Ramos (cell line): ENCODE data around the gene DPEP3.
"Not testable (repeated sequence)": the region's sequence is repeated elsewhere in the genome, so short reads cannot be mapped to it uniquely, and the experiment has no call there.

Experiments
- in situ Hi-C: fragments of 300-500 bp; cut with MboI; formaldehyde crosslinking; loops from one replicate; pipeline ENCODE4 v1.14.3; 2022; ENCODE audit warnings: low sequenced_read_pairs; ENCODE audit not compliant: unreplicated experiment

The DPEP3 gene

DNA sequence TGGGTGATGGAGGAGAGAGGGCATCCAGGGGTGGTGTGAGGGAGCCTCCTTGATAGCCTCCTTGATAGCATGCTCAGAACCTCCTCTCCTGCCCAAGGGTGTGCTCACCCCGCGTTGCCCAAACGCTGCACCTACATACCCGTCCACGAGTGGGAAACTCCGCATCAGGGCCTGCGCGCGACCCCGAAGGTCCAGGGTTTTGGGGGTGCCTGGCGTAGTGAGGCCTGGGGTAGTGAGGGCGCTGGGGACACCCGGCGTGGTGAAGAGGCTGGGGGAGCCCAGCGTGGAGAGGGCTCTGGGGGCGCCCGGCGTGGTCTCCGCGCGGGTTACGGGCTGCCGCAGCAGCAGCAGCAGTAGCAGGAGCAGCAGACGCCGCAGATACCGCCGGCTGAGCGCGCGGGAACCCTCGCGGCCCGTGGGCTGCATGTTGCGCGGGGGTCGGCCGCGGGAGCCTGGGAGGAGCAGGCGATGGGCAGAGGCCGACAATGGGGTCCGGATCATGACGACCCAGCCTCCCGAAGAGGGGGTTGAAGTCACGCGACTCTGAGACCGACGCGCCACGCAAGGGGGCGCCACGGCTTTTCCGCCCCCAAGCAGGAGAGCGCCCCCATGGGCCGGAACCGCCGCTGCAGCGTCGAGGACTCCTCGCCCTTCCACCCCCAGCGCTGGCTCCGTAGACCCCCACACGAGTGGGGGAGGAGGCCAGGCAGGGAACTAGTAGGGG lies at the start of gene DPEP3:
Gene DPEP3, minus strand, starts transcription at position 545 of the 724 bp plus-strand sequence. Its CDS starts 119 bp downstream, at position 426.
- in situ Hi-C loops = no loop called here

DNA sequence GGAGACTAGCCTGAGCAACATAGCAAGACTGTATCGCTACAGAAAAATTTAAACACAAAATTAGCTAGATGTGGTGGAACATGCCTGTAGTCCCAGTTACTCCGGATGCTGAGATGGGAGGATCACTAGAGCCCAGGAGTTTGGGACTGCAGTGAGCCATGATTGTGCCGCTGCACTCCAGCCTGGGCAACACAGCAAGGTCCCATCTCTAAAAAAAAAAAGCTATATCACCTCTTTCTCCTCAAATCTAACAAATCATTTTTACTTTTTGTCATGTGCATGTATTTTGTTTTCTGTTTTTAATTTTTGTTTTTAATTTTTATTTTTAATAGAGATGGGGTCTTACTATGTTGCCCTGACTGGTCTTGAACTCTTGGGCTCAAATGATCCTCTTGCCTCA lies 48.7 kb upstream of the DPEP3 start:
- in situ Hi-C loops = no loop called here

GRCh38 chr16:68022728-68023537 lies 42.6 kb upstream of the DPEP3 start, which contains the start of the genes DDX28 and DUS2:
Gene DDX28, minus strand, starts transcription at chr16:68023232. Its CDS starts 30 bp downstream, at chr16:68023202.
Gene DUS2, plus strand, starts transcription at chr16:68023284. Its CDS starts 14,740 bp downstream, at chr16:68038024.
- in situ Hi-C loops = no loop called here

- in situ Hi-C loops = no loop called here
Observed at GRCh38 chr16:68022278-68022727, 42.0 kb upstream of the DPEP3 start.

DNA sequence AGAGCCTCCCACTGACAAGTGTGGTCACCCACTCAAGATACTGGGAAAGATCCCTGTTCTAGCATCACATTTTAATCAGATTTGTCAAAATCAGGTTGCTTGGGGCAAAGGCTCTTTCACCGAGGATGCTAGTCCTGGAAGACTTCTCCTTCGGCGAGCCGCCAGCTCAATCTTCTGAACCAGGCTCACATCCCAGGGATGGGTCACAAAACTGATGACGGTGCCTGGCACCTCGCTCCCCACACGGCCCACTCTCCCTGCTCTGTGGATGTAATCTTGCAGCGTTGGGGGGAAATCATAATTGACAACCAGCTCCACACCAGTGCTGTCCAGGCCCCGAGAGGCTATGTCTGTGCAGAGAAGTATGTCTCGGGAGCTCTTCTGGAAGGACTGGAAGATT lies 41.2 kb upstream of the DPEP3 start:
- in situ Hi-C loops = no loop called here

DNA sequence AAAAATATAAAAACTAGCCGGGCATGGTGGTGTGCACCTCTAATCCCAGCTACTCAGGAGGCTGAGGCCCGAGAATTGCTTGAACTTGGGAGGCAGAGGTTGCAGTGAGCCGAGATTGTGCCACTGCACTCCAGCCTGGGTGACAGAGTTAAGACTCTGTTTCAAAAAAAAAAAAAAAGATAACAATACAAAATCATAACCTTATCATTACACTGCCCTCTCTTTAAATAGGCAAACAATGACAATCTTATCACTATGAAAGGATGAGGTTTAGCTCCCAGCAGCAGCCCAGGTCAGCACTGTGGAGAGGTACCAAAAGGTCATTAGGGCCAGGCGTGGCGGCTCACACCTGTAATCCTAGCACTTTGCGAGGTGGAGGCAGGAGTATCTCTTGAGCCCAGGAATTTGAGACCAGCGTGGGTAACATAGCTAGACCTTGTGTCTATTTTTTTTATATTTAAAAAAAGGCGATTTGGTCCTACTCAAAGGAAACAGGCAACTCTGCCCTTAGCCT lies 38.9 kb upstream of the DPEP3 start:
- in situ Hi-C loops = no loop called here

GRCh38 chr16:68015681-68016080 lies 35.4 kb upstream of the DPEP3 start, which contains the start of gene DPEP2NB:
Gene DPEP2NB, minus strand, starts transcription at chr16:68015911. Its CDS starts 141 bp downstream, at chr16:68015770.
- in situ Hi-C loops = no loop called here

- in situ Hi-C loops = no loop called here
Observed at GRCh38 chr16:68013440-68013839, 33.1 kb upstream of the DPEP3 start.

GRCh38 chr16:68009872-68010271 lies 29.6 kb upstream of the DPEP3 start:
- in situ Hi-C loops = not testable (repeated sequence)

GRCh38 chr16:68009157-68009735 lies 28.9 kb upstream of the DPEP3 start:
- in situ Hi-C loops = no loop called here

GRCh38 chr16:68005786-68006286 lies 25.5 kb upstream of the DPEP3 start:
- in situ Hi-C loops = no loop called here

DNA sequence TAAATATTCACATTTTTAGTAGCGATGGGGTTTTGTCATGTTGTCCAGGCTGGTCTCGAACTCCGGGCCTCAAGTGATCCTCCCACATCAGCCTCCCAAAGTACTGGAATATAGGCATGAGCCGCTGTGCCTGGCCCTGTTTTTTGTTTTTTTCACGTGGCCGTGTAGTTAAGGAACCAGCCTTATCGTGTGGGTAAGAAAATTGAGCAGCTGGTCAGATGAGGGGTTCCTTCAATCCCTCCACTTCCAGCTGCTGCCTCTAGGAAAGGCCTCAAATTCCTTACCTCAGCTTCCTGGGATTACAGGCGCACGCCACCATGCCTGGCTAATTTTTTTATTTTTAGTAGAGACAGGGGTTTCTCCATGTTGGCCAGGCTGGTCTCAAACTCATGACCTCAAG lies 24.9 kb upstream of the DPEP3 start:
- in situ Hi-C loops = no loop called here

DNA sequence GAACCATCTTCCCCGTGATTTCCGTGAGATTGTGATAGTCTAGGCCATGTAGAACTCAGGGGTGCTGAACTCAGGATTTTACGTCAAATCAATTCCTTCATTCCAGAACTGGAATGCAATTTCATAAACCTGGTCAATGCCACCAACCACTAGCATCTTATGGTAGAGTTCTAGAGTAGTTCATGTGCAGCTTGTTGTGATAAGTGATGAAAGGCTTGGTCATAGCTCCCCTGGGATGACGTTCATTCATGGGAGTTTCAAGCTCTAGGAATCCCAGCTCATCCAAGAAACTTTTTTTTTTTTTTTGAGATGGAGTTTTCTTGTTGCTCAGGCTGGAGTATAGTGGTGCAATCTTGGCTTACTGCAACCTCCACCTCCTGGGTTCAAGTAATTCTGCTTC lies 22.7 kb upstream of the DPEP3 start:
- in situ Hi-C loops = no loop called here

DNA sequence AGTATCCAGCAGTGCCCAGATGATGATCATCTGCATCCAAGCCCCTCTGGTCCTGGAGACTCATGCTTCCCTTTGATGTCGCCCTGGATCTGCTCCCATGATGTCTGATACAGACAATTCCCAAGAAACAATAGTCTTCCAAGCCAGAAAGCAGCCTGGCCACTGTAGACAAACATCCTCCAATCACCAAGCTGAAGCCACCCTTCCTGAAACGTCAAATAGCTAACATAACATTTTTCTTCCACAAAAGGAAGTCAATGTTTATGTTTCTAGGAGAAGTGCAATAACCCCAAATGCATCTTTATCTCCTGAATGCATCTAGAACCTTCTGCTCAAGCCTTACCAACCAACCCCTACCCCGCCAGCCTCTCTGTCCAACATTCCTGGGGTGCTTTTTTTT lies 20.2 kb upstream of the DPEP3 start:
- in situ Hi-C loops = no loop called here

DNA sequence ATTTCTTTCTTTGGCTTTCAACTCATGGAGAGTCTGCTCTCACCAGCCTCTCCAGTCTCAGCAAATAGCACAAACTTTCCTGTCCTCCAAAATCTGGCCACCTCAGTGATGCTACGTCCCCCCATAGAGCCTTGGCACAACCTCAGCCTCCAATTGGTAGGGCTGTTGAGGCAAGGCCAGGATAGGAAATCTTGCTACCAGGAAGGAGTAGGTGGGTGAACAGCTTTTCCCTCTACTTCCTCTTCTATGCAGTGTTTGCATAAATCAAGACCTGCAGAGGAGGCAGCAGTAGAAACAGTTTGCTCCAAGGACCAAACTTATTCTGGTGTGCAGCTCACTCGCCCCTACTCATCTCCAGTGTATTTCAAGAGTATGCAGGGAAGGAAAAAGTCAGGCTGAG lies 19.7 kb upstream of the DPEP3 start:
- in situ Hi-C loops = loop anchor here (10.0 kb wide), 1 partner anchor 235 kb away; the partner anchor contains the start of gene ESRP2

DNA sequence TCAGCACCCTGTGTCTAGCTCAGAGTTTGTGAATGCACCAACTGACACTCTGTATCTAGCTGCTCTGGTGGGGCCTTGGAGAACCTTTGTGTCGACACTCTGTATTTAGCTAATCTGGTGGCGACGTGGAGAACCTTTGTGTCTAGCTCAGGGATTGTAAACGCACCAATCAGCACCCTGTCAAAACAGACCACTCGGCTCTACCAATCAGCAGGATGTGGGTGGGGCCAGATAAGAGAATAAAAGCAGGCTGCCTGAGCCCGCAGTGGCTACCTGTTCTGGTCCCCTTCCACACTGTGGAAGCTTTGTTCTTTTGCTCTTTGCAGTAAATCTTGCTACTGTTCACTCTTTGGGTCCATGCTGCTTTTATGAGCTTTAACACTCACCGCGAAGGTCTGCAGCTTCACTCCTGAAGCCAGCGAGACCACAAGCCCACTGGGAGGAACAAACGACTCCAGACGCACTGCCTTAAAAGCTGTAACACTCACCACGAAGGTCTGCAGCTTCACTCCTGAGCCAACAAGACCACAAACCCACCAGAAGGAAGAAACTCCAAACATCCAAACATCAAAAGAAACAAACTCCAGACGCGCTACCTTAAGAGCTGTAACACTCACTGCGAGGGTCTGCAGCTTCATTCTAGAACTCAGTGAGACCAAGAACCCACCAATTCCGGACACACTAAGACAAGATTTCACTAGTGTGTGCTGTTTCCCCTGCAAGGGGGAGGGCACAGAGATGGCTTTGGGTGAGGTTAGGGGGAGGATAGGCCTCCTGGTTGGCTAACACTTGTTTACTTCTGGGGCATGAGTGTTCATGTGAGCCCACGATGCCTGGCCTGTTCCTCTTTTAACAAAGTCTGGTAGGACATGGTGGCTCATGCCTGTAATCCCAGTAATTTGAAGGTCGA lies 18.7 kb upstream of the DPEP3 start, which contains the start of gene DPEP2:
Gene DPEP2, minus strand, starts transcription at position 706 of the 910 bp plus-strand sequence. CDS start 6,272 bp downstream, outside the sequence.
- in situ Hi-C loops = loop anchor here (10.0 kb wide), 1 partner anchor 236 kb away; the partner anchor contains the start of gene ESRP2

GRCh38 chr16:67998231-67998778 lies 18.0 kb upstream of the DPEP3 start:
- in situ Hi-C loops = loop anchor here (10.0 kb wide), 1 partner anchor 236 kb away; the partner anchor contains the start of gene ESRP2

GRCh38 chr16:67996666-67997065 lies 16.4 kb upstream of the DPEP3 start:
- in situ Hi-C loops = loop anchor here (10.0 kb wide), 1 partner anchor 238 kb away; the partner anchor contains the start of gene ESRP2
